ENCODE results near the gene R3HDM2.

- TF ChIP-seq CTCF (IDR thresholded peaks at IDR 0.05; ENCODE audit: low read length): no peak
- TF ChIP-seq EZH2 (IDR thresholded peaks at IDR 0.05; ENCODE audit: borderline replicate concordance, low read length): no peak
Measured at GRCh38 chr12:57454566-57455373, 23.9 kb upstream of the R3HDM2 start, which contains the start of gene INHBE.

Measured in OCI-LY1 (cell line).